Osteoblast (primary cell): ENCODE data around the gene CUL3. TPM values are rescaled to one million over a fixed set of nuclear protein-coding genes. Genes with fewer than 3 reads are reported as not detected.
A peak's percentile ranks its signal among the peaks of the same experiment; 100 is the strongest.

Experiments used
- DNase-seq: peaks from one replicate; pipeline ENCODE4 v3.0.0; 2011; ENCODE audit warnings: low spot score, mixed read lengths; ENCODE audit not compliant: insufficient read length; ENCODE audit errors: missing footprints
- H2AFZ ChIP-seq: 2 replicates; pipeline ENCODE4 v1.6.0; 2011; ENCODE audit warnings: mild to moderate bottlenecking, low read length
- H3K27ac ChIP-seq: 2 replicates; pipeline ENCODE4 v1.5.1; 2011; ENCODE audit warnings: mild to moderate bottlenecking, low read depth, low read length, moderate library complexity
- H3K27me3 ChIP-seq: 2 replicates; pipeline ENCODE4 v1.6.0; 2012; ENCODE audit warnings: mild to moderate bottlenecking, control low read depth, inconsistent platforms, low read length, moderate library complexity; ENCODE audit not compliant: insufficient read depth
- H3K36me3 ChIP-seq: 2 replicates; pipeline ENCODE4 v1.5.1; 2011; ENCODE audit warnings: mild to moderate bottlenecking, low read length, control low read depth, moderate library complexity; ENCODE audit not compliant: insufficient read depth
- H3K4me1 ChIP-seq: 2 replicates; pipeline ENCODE4 v1.5.1; 2011; ENCODE audit warnings: mild to moderate bottlenecking, low read length, control low read depth, moderate library complexity; ENCODE audit not compliant: insufficient read depth
- H3K4me2 ChIP-seq: 2 replicates; pipeline ENCODE4 v1.6.0; 2011; ENCODE audit warnings: mild to moderate bottlenecking, low read length; ENCODE audit not compliant: insufficient read depth
- H3K4me3 ChIP-seq: fragments of 200-600 bp; sonication (generic); 3 replicates; pipeline ENCODE4 v1.5.1; 2012; ENCODE audit warnings: mild to moderate bottlenecking, low read length, inconsistent platforms; ENCODE audit not compliant: insufficient read depth
- H3K79me2 ChIP-seq: 2 replicates; pipeline ENCODE4 v1.6.0; 2012; ENCODE audit warnings: mild to moderate bottlenecking, low read length, control low read depth, inconsistent platforms; ENCODE audit not compliant: insufficient read depth
- H3K9me3 ChIP-seq: 2 replicates; pipeline ENCODE4 v1.5.1; 2011; ENCODE audit warnings: low read depth, low read length, control low read depth
- H4K20me1 ChIP-seq: 2 replicates; pipeline ENCODE4 v1.6.0; 2012; ENCODE audit warnings: mild to moderate bottlenecking, low read length, control low read depth; ENCODE audit not compliant: insufficient read depth
- CTCF ChIP-seq: IDR thresholded peaks from 2 replicates; pipeline ENCODE4 v1.5.1; 2011; ENCODE audit warnings: mild to moderate bottlenecking, low read depth, low read length, moderate library complexity; ENCODE audit errors: extremely low read depth
- total RNA-seq: library from RNA; depleted of rRNA; stranded (reverse); fragments of >200 nt; gene quantifications from 2 replicates; pipeline ENCODE4 v1.2.3, GENCODE V29; 2012

CUL3 gene
- total RNA-seq, 1 donor, result 64.4 TPM

GRCh38 chr2:224434618-224435017 lies 150.5 kb downstream of the CUL3 start:
- Histone ChIP-seq H3K27ac (no peak overlapping the region), H2AFZ (no peak overlapping the region)
- DNase-seq, result no peak

GRCh38 chr2:224433442-224433841 lies 151.7 kb downstream of the CUL3 start:
- Histone ChIP-seq H3K36me3 (no peaks in the 10 kb centered on the region), H3K4me3 (no peak overlapping the region), H3K27ac (no peak overlapping the region), H4K20me1 (no peaks in the 10 kb centered on the region), H2AFZ (no peak overlapping the region), H3K4me2 (no peak overlapping the region), H3K4me1 (no peaks in the 10 kb centered on the region), H3K79me2 (no peaks in the 10 kb centered on the region), H3K9me3 (no peaks in the 10 kb centered on the region), H3K27me3 (peaks cover 5% of the 10 kb centered on the region)
- no peak for TF ChIP-seq CTCF
- peak; percentile 19 for DNase-seq

More at GRCh38 chr2:224434618-224435017, 150.5 kb downstream of the CUL3 start:
- Histone ChIP-seq H3K27me3 (peaks cover 5% of the 10 kb centered on the region), H3K4me2 (no peak overlapping the region), H3K36me3 (no peaks in the 10 kb centered on the region), H3K79me2 (no peaks in the 10 kb centered on the region), H4K20me1 (no peaks in the 10 kb centered on the region), H3K9me3 (no peaks in the 10 kb centered on the region), H3K4me1 (no peaks in the 10 kb centered on the region), H3K4me3 (no peak overlapping the region)
- TF ChIP-seq CTCF, result no peak

GRCh38 chr2:224432003-224432579 lies 153.1 kb downstream of the CUL3 start:
- TF ChIP-seq CTCF, result no peak
- Histone ChIP-seq H3K36me3 (no peaks in the 10 kb centered on the region), H3K4me3 (no peak overlapping the region), H3K27ac (no peak overlapping the region), H3K79me2 (no peaks in the 10 kb centered on the region), H3K4me1 (no peaks in the 10 kb centered on the region), H3K4me2 (no peak overlapping the region), H3K9me3 (no peaks in the 10 kb centered on the region), H3K27me3 (no peaks in the 10 kb centered on the region), H2AFZ (no peak overlapping the region), H4K20me1 (no peaks in the 10 kb centered on the region)
- peak; percentile 45 for DNase-seq

- H3K27ac ChIP-seq, result no peak overlapping the region
- no peak for DNase-seq
- TF ChIP-seq CTCF, result no peak
These were observed 155.7 kb downstream of the CUL3 start for GRCh38 chr2:224429441-224429810.

More at GRCh38 chr2:224429441-224429810, 155.7 kb downstream of the CUL3 start:
- H2AFZ ChIP-seq, result no peak overlapping the region
- H3K27me3 ChIP-seq, result no peaks in the 10 kb centered on the region
- H4K20me1 ChIP-seq, result no peaks in the 10 kb centered on the region
- no peaks in the 10 kb centered on the region for H3K9me3 ChIP-seq
- H3K79me2 ChIP-seq, result no peaks in the 10 kb centered on the region
- no peaks in the 10 kb centered on the region for H3K4me1 ChIP-seq
- H3K4me2 ChIP-seq, result no peak overlapping the region
- no peak overlapping the region for H3K4me3 ChIP-seq
- no peaks in the 10 kb centered on the region for H3K36me3 ChIP-seq
